Measurements from ENCODE around the gene MYMX.

Gene MYMX

GRCh38 chr6:44264154-44265006 lies 47.7 kb downstream of the MYMX start:
- DNase-seq (ENCODE audit: low read depth): no peak

GRCh38 chr6:44265007-44265721 lies 48.4 kb downstream of the MYMX start, which contains the start of gene NFKBIE:
Gene NFKBIE, minus strand, starts transcription at chr6:44265551. Its CDS starts 205 bp downstream, at chr6:44265346.
- no peak for DNase-seq (ENCODE audit: low read depth)

- no peak for DNase-seq (ENCODE audit: low read depth)
Measured at GRCh38 chr6:44265722-44266233, 49.1 kb downstream of the MYMX start.

GRCh38 chr6:44266347-44266746 lies 49.6 kb downstream of the MYMX start:
- no peak for DNase-seq (ENCODE audit: low read depth)

- no peak for DNase-seq (ENCODE audit: low read depth)
Measured at GRCh38 chr6:44267252-44267651, 50.5 kb downstream of the MYMX start.

Data from non-pigmented ciliary epithelial cell (primary cell).